Measurements from ENCODE around the gene FAM124B.

FAM124B gene

GRCh38 chr2:224333726-224334482 lies 68.0 kb downstream of the FAM124B start:
- peak; percentile 50 for DNase-seq

- no peak for DNase-seq
These were observed 70.2 kb downstream of the FAM124B start for GRCh38 chr2:224331698-224332097.

GRCh38 chr2:224328798-224329197 lies 73.1 kb downstream of the FAM124B start:
- DNase-seq = no peak

All from hematopoietic multipotent progenitor cell treated with erythropoietin and hydrocortisone succinate and interleukin-3 and kit ligand, for 4 days (in vitro differentiated cells).